Esophagus muscularis mucosa (tissue), 4 donors: ENCODE data around the gene DSCAM.

ENCODE experiments used
- EP300 ChIP-seq: sonication (generic); formaldehyde crosslinking; IDR thresholded peaks from one replicate; pipeline ENCODE4 v1.6.1; 2017; ENCODE audit warnings: antibody characterized with exemption
- POLR2A ChIP-seq: fragments of 450-650 bp; IDR thresholded peaks from one replicate; pipeline ENCODE4 v1.6.1; 2017; ENCODE audit warnings: antibody characterized with exemption, moderate library complexity, mild to moderate bottlenecking, low read depth
- POLR2AphosphoS5 ChIP-seq, 2 donors: sonication (generic); formaldehyde crosslinking; IDR thresholded peaks; one replicate each; pipeline ENCODE4 v1.6.1; 2017; ENCODE audit warnings: antibody characterized with exemption in 2 of 2
- TF ChIP-seq, protein P1 (sequence below), 3 experiments: fragments of 200-600 bp in 2 of 3; fragments of 450-650 bp in 1 of 3; sonication (generic) in 2 of 3; IDR thresholded peaks; one replicate each; pipeline ENCODE4 v1.5.1; 2017 to 2019; ENCODE audit warnings: antibody characterized with exemption in 3 of 3, mild to moderate bottlenecking in 2 of 3, moderate library complexity in 1 of 3

DNA sequence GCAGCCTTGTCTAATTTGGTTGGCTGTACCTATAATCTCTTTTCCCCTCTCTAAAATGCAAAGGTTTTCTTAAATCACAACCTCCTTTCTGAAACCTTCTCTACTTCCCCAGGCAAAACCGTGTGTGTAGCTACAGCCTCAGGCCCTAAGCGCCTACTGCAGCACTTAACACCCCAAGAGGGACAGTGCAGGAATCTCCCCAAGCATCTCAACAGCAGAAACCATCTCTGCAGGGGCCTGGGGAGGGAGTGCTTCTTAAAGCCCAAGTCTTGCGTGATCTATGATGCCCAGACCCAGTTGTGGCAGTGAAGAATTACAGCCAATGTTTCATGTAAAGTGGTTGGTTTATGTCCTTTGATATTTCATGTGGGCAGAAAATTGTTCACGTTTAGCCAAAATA is 159.3 kb downstream of the DSCAM start:
- TF ChIP-seq, protein P1, sequence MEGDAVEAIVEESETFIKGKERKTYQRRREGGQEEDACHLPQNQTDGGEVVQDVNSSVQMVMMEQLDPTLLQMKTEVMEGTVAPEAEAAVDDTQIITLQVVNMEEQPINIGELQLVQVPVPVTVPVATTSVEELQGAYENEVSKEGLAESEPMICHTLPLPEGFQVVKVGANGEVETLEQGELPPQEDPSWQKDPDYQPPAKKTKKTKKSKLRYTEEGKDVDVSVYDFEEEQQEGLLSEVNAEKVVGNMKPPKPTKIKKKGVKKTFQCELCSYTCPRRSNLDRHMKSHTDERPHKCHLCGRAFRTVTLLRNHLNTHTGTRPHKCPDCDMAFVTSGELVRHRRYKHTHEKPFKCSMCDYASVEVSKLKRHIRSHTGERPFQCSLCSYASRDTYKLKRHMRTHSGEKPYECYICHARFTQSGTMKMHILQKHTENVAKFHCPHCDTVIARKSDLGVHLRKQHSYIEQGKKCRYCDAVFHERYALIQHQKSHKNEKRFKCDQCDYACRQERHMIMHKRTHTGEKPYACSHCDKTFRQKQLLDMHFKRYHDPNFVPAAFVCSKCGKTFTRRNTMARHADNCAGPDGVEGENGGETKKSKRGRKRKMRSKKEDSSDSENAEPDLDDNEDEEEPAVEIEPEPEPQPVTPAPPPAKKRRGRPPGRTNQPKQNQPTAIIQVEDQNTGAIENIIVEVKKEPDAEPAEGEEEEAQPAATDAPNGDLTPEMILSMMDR (IDR thresholded peaks at IDR 0.05): no peak
- TF ChIP-seq POLR2AphosphoS5 (IDR thresholded peaks at IDR 0.05): no peak
- TF ChIP-seq EP300: no peak
- TF ChIP-seq POLR2A: no peak
